Measurements from ENCODE around the gene ARHGAP12.

The ARHGAP12 gene

GRCh38 chr10:31867646-31868045 is 61.0 kb downstream of the ARHGAP12 start:
- DNase-seq (ENCODE audit: low read depth) = peak; percentile 51
- TF ChIP-seq CTCF (conservative IDR thresholded peaks at IDR 0.05; ENCODE audit: low read length) = no peak
- H3K4me3 ChIP-seq (ENCODE audit: low read length) = no peak overlapping the region

GRCh38 chr10:31866118-31866670 is 62.4 kb downstream of the ARHGAP12 start:
- no peak for TF ChIP-seq CTCF (conservative IDR thresholded peaks at IDR 0.05; ENCODE audit: low read length)
- peak; percentile 15 for DNase-seq (ENCODE audit: low read depth)
- no peak overlapping the region for H3K4me3 ChIP-seq (ENCODE audit: low read length)

- DNase-seq (ENCODE audit: low read depth) = no peak
- H3K4me3 ChIP-seq (ENCODE audit: low read length) = peak overlapping the region; percentile 6; the same call in 1 of the 2 replicates
- no peak for TF ChIP-seq CTCF (conservative IDR thresholded peaks at IDR 0.05; ENCODE audit: low read length)
These were observed 63.7 kb downstream of the ARHGAP12 start for GRCh38 chr10:31864834-31865518.

- no peak for DNase-seq (ENCODE audit: low read depth)
- TF ChIP-seq CTCF (conservative IDR thresholded peaks at IDR 0.05; ENCODE audit: low read length) = no peak
- H3K4me3 ChIP-seq (ENCODE audit: low read length) = no peak overlapping the region
These were observed 73.6 kb downstream of the ARHGAP12 start for GRCh38 chr10:31855033-31855432.

- TF ChIP-seq CTCF (conservative IDR thresholded peaks at IDR 0.05; ENCODE audit: low read length) = no peak
- no peak overlapping the region for H3K4me3 ChIP-seq (ENCODE audit: low read length)
- no peak for DNase-seq (ENCODE audit: low read depth)
These were observed 75.0 kb downstream of the ARHGAP12 start for GRCh38 chr10:31853629-31854028.

GRCh38 chr10:31851216-31851615 is 77.4 kb downstream of the ARHGAP12 start:
- H3K4me3 ChIP-seq (ENCODE audit: low read length) = no peak overlapping the region
- no peak for DNase-seq (ENCODE audit: low read depth)
- no peak for TF ChIP-seq CTCF (conservative IDR thresholded peaks at IDR 0.05; ENCODE audit: low read length)

- DNase-seq (ENCODE audit: low read depth) = no peak
- H3K4me3 ChIP-seq (ENCODE audit: low read length) = no peak overlapping the region
- TF ChIP-seq CTCF (conservative IDR thresholded peaks at IDR 0.05; ENCODE audit: low read length) = no peak
These were observed 81.1 kb downstream of the ARHGAP12 start for GRCh38 chr10:31847515-31847914.
